GM23248 (cell line): ENCODE measurements around the gene LSMEM2. TPM values are rescaled to one million over a fixed set of nuclear protein-coding genes. Genes with fewer than 3 reads are reported as not detected.

ENCODE experiments used
- DNase-seq: peaks from one replicate; pipeline ENCODE4 v3.0.0-alpha.2; 2015
- H2AFZ ChIP-seq: fragments of 200-600 bp; sonication (generic); 2 replicates; pipeline ENCODE4 v1.6.1; 2016; ENCODE audit warnings: antibody characterized with exemption
- H3F3A ChIP-seq: fragments of 200-600 bp; sonication (generic); 2 replicates; pipeline ENCODE4 v1.6.1; 2016; ENCODE audit warnings: mild to moderate bottlenecking, antibody characterized with exemption, mixed run types; ENCODE audit not compliant: insufficient read depth
- H3K27ac ChIP-seq: fragments of 200-600 bp; sonication (generic); 2 replicates; pipeline ENCODE4 v1.5.1; 2016; ENCODE audit warnings: mild to moderate bottlenecking
- H3K27me3 ChIP-seq: fragments of 200-600 bp; sonication (generic); replicated peaks from 2 replicates; pipeline ENCODE4 v1.6.1; 2016; ENCODE audit warnings: mild to moderate bottlenecking; ENCODE audit not compliant: insufficient read depth
- H3K36me3 ChIP-seq: fragments of 200-600 bp; sonication (generic); 2 replicates; pipeline ENCODE4 v1.6.1; 2016; ENCODE audit warnings: low read depth, mild to moderate bottlenecking
- H3K4me1 ChIP-seq: fragments of 200-600 bp; sonication (generic); 2 replicates; pipeline ENCODE4 v1.6.1; 2016; ENCODE audit warnings: mild to moderate bottlenecking; ENCODE audit not compliant: insufficient read depth
- H3K4me2 ChIP-seq: fragments of 200-600 bp; sonication (generic); one replicate; pipeline ENCODE4 v1.6.1; 2016; ENCODE audit warnings: mild to moderate bottlenecking; ENCODE audit not compliant: unreplicated experiment
- H3K4me3 ChIP-seq: fragments of 200-600 bp; sonication (generic); 2 replicates; pipeline ENCODE4 v1.5.1; 2016; ENCODE audit warnings: mild to moderate bottlenecking
- H3K79me2 ChIP-seq: fragments of 200-600 bp; sonication (generic); 2 replicates; pipeline ENCODE4 v1.6.1; 2016; ENCODE audit warnings: mild to moderate bottlenecking; ENCODE audit not compliant: insufficient read depth
- H3K9ac ChIP-seq: fragments of 200-600 bp; sonication (generic); 2 replicates; pipeline ENCODE4 v1.6.1; 2016; ENCODE audit warnings: mild to moderate bottlenecking
- H3K9me2 ChIP-seq: fragments of 200-600 bp; sonication (generic); 2 replicates; pipeline ENCODE4 v1.6.1; 2016; ENCODE audit warnings: mixed run types, mild to moderate bottlenecking, moderate library complexity; ENCODE audit not compliant: insufficient read depth
- H3K9me3 ChIP-seq: fragments of 200-600 bp; sonication (generic); one replicate; pipeline ENCODE4 v1.6.1; 2017; ENCODE audit warnings: low read depth
- H4K20me1 ChIP-seq: fragments of 200-600 bp; sonication (generic); 2 replicates; pipeline ENCODE4 v1.6.0; 2016; ENCODE audit not compliant: insufficient read depth
- EZH2 ChIP-seq: fragments of 200-600 bp; sonication (generic); IDR thresholded peaks from 2 replicates; pipeline ENCODE4 v1.6.1; 2018; ENCODE audit warnings: antibody characterized with exemption, mild to moderate bottlenecking; ENCODE audit not compliant: insufficient read depth, poor library complexity, severe bottlenecking
- EZH2phosphoT487 ChIP-seq: fragments of 200-600 bp; sonication (generic); IDR thresholded peaks from 2 replicates; pipeline ENCODE4 v1.6.1; 2018; ENCODE audit warnings: antibody characterized with exemption, moderate library complexity, mild to moderate bottlenecking, low read depth; ENCODE audit not compliant: insufficient read depth
- WGBS, 2 experiments: methylation state at CpG; one replicate each; pipeline ENCODE4 v1.1.6; 2015 to 2017; ENCODE audit warnings: low lambda C conversion rate in 2 of 2, low coverage in 1 of 2; ENCODE audit errors: missing lambda C conversion rate in 2 of 2; 5-methylcytosine and 5-hydroxymethylcytosine counted together
- in situ Hi-C: fragments of 300-500 bp; cut with MboI; formaldehyde crosslinking; loops from 2 replicates; pipeline ENCODE4 v1.15.0; 2020
- polyA plus RNA-seq: library from polyadenylated mRNA; unstranded; fragments of >200 nt; fragmentation: Nextera tagmentation; extraction: Ambion mirVana; gene quantifications from 2 replicates; pipeline ENCODE4 v1.2.1, GENCODE V29; 2016
- total RNA-seq: library from RNA; depleted of rRNA; stranded (reverse); fragments of >200 nt; shearing (Covaris generic); gene quantifications from 2 replicates; pipeline ENCODE4 v1.2.3, GENCODE V29; 2014

Gene LSMEM2
- total and polyA plus RNA-seq, 2 experiments from 2014 or later: not detected

DNA sequence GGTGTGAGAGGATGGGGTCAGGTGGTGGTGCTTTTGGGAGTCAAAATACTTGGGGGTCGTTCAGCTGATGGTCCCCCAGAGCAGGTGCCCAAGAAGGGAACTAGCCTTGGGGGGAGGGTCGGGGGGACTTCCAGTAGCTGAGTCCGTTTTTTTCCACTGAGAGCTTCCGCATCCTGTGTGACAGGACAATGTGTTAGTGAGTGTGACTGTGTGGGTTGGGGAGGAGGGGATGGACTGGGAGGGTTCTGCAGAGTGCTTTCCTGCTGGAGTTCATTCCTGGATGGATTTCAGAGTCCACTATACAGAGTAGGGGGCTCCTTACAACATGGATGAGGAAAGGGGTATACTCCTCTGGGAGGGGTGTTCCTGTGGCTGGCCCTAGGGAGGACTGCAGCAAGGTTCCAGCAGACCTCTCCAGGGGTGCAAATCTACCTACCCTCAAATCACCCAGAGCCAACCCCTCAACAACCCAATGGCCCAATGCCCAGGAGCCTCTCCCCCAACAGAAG, 44.3 kb downstream of the LSMEM2 start:
- no peak for DNase-seq
- Histone ChIP-seq H4K20me1 (no peaks in the 10 kb centered on the region), H3K79me2 (peaks cover 44% of the 10 kb centered on the region), H3K27me3 (no peaks in the 10 kb centered on the region), H3K27ac (no peak overlapping the region), H3K4me2 (no peak overlapping the region), H3K36me3 (no peaks in the 10 kb centered on the region), H3F3A (no peaks in the 10 kb centered on the region), H3K4me1 (peaks cover 17% of the 10 kb centered on the region), H2AFZ (no peak overlapping the region), H3K4me3 (no peak overlapping the region), H3K9ac (no peak overlapping the region), H3K9me2 (no peaks in the 10 kb centered on the region), H3K9me3 (no peaks in the 10 kb centered on the region)
- in situ Hi-C loops: no loop called here
- WGBS, 2 experiments: 57 to 64% methylated on average over 4 of the region's 4 CpGs
- TF ChIP-seq EZH2phosphoT487 (no peak), EZH2 (no peak)

DNA sequence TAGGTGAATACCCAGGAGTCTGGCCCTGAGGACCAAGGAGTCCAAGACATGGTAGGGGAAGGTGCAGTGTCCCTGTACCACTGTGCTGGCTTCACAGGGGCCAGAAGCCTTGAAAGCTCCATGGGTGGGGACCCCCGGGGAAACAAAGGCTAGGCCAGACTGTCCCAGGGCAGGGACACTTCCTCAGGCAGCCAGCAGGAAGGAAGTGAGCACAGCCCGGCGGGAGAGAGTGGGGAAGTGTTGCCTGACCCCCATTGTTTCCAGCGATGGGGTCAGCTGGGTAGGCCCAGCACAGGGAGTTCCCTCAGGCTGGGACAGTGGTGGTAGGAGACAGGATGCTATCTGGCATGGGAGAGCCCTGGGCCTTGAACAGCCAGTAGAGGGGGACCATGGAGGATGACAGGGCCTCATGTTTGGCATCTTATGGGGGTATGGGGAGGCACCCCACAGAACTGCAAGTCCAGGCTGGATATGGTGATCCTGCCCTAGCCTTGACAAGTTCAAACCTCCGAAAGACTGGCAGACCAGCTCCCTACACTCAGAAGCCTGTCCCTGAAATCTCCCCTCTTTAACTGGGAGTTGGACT, 44.8 kb downstream of the LSMEM2 start:
- Histone ChIP-seq H3K4me2 (no peak overlapping the region), H4K20me1 (no peaks in the 10 kb centered on the region), H2AFZ (no peak overlapping the region), H3K9me2 (no peaks in the 10 kb centered on the region), H3K9me3 (no peaks in the 10 kb centered on the region), H3K36me3 (no peaks in the 10 kb centered on the region), H3K27ac (no peak overlapping the region), H3K79me2 (peaks cover 39% of the 10 kb centered on the region), H3F3A (peaks cover 5% of the 10 kb centered on the region), H3K9ac (no peak overlapping the region), H3K4me1 (peaks cover 21% of the 10 kb centered on the region), H3K27me3 (no peaks in the 10 kb centered on the region), H3K4me3 (no peak overlapping the region)
- no peak for TF ChIP-seq EZH2
- TF ChIP-seq EZH2phosphoT487: no peak
- 63 to 65% methylated on average over 5 of the region's 5 CpGs for WGBS, 2 experiments
- DNase-seq: no peak
- in situ Hi-C loops: no loop called here

DNA sequence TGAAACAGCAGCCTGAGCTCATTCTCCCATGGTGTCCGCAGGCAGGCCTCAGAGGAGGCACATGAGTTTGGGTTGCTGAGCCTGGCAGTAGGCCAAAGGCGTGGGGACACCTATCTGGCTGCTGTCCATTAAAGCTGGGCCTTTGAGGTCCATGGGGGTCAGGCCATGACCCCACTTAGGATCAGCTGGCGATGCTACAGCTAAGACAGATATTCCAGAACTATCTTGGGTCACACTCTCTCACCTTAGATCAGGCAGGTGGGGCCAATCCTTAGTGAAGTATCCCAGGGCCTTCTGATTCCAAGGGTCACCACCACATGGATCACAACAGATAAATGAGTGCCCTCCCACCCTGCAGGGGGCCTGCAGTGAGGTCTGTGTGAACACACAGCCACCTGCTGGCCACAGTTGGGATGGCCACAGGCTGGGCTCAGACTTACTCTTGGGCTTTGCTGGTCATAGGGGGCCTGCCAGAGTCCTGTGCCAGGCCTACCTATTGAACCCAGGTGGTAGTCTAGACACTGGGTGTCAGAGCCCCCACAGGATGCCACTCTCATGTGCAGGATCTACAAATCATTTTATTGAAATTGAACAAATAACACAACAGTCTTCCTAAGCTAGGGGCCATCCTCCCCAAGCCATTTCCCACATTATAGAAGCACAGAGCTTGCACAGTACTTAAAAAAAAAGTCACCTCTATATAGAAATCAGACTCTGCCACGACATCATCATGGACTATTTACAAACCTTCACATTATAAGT, 45.6 kb downstream of the LSMEM2 start:
- peaks cover 5% of the 10 kb centered on the region for H3K36me3 ChIP-seq
- H4K20me1 ChIP-seq: no peaks in the 10 kb centered on the region
- H3F3A ChIP-seq: peaks cover 13% of the 10 kb centered on the region
- in situ Hi-C loops: no loop called here
- H3K9ac ChIP-seq: no peak overlapping the region
- peaks cover 26% of the 10 kb centered on the region for H3K4me1 ChIP-seq
- no peak overlapping the region for H2AFZ ChIP-seq
- no peaks in the 10 kb centered on the region for H3K27me3 ChIP-seq
- peak; percentile 75 for DNase-seq
- no peak overlapping the region for H3K27ac ChIP-seq
- WGBS, 2 experiments: 50% methylated on average over 4 of the region's 4 CpGs
- H3K4me3 ChIP-seq: no peak overlapping the region
- no peaks in the 10 kb centered on the region for H3K9me2 ChIP-seq
- TF ChIP-seq EZH2phosphoT487: no peak
- no peak overlapping the region for H3K4me2 ChIP-seq
- peaks cover 30% of the 10 kb centered on the region for H3K79me2 ChIP-seq
- H3K9me3 ChIP-seq: no peaks in the 10 kb centered on the region

DNA sequence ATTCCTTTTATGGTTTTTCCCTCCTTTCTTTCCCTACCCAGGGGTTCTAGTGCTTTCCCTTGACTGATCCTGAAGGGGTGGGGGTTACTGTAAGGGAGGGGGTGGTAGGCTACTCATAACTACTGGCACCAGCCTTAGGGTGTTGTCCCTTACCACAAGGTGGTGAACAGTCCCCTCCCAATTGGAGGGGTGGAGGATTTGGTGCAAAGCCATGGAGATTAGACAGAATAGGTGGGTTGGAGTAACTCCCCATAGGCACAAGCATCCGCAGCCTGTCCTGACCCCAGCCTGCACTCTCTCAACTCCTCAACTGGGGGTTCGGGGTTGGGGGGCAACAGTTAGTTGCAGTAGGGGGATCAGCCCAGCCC, 46.2 kb downstream of the LSMEM2 start:
- Histone ChIP-seq H3F3A (peaks cover 19% of the 10 kb centered on the region), H3K36me3 (peaks cover 10% of the 10 kb centered on the region), H4K20me1 (no peaks in the 10 kb centered on the region), H3K79me2 (peaks cover 25% of the 10 kb centered on the region), H3K27ac (no peak overlapping the region), H3K27me3 (no peaks in the 10 kb centered on the region), H3K4me1 (peaks cover 24% of the 10 kb centered on the region), H3K9me3 (no peaks in the 10 kb centered on the region), H3K9me2 (no peaks in the 10 kb centered on the region), H3K4me3 (no peak overlapping the region), H3K9ac (no peak overlapping the region), H3K4me2 (no peak overlapping the region), H2AFZ (no peak overlapping the region)
- WGBS, 2 experiments: 58% methylated on average over 2 of the region's 2 CpGs; no CpG with 5 or more reads in 1 of the 2 experiments
- no peak for DNase-seq
- in situ Hi-C loops: no loop called here
- no peak for TF ChIP-seq EZH2phosphoT487
- TF ChIP-seq EZH2: no peak
